Retinal pigment epithelial cell (primary cell): ENCODE data around the gene PCDH9.

Experiments
- DNase-seq: peaks from one replicate; pipeline ENCODE4 v3.0.0-alpha.2; 2010; ENCODE audit warnings: low read depth
- H3K4me3 ChIP-seq: 2 replicates; pipeline ENCODE4 v1.5.1; 2011; ENCODE audit warnings: mild to moderate bottlenecking, low read length, control low read depth, moderate library complexity
- CTCF ChIP-seq: conservative IDR thresholded peaks from 2 replicates; pipeline ENCODE4 v1.5.1; 2011; ENCODE audit warnings: low read depth, low read length, control low read depth, inconsistent platforms

Gene PCDH9

DNA sequence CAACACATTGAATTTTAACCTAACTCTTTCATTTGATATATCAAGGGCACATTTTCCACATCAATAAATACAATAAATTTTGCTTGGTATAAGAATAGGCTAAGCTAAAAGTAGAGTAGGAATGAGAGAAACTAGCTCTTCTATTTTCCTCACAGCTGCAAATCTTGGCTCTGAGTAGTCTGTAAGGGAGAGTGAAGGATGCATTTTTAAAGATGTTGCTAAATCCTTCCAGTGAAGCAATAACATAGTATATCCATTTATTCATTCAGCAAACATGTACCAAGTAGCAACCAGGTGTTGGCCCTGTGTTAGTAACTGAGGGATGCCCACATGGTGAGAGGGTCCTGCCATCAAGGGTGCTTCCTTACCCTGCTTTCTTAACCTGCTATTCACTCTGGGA, 799.9 kb downstream of the PCDH9 start:
- no peak overlapping the region for H3K4me3 ChIP-seq
- no peak for DNase-seq
- TF ChIP-seq CTCF = no peak

GRCh38 chr13:66429156-66429555, 801.0 kb downstream of the PCDH9 start:
- no peak for TF ChIP-seq CTCF

DNA sequence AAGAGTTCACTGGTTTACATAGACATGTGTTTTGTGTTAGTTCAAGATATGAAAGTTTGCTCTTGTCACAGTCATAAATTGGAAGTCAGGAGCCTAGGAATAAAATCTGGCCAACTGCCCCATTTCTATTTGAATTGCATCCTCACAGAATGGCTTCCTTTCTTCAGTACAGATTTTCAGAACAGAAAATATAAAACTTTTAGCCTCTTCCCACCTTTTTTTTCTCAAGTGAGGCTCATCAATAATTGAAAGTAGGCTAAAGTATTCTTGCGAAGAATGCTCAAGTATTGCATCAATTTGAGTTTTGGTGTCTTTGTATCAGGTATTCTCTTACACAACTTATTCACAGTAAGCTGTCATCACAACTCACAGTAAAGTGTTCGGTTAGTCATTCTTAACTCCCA, 802.7 kb downstream of the PCDH9 start:
- DNase-seq = no peak
- H3K4me3 ChIP-seq = no peak overlapping the region
- TF ChIP-seq CTCF = no peak

More at GRCh38 chr13:66429156-66429555, 801.0 kb downstream of the PCDH9 start:
- H3K4me3 ChIP-seq = no peak overlapping the region
- DNase-seq = no peak

DNA sequence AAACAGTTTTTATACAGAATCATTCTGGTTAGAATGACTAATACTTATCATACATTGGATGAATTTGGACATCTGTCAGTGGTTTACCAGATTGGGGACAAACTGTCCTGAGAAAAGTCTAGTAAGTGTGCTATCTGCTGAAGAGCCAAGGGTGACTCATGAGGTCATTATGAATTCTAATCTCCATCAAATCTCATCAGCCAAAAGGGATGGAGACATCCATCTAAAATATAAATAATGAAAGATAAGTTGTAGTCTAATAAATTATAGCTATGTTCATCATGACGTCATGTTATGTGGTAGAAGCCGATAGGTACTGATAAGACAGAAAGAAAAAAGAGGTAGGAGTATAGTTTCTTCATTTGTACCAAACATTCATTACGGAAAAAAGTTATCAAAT, 804.4 kb downstream of the PCDH9 start:
- TF ChIP-seq CTCF = no peak
- DNase-seq = no peak
- H3K4me3 ChIP-seq = no peak overlapping the region

GRCh38 chr13:66424422-66424821, 805.7 kb downstream of the PCDH9 start:
- no peak overlapping the region for H3K4me3 ChIP-seq
- TF ChIP-seq CTCF = no peak
- no peak for DNase-seq

DNA sequence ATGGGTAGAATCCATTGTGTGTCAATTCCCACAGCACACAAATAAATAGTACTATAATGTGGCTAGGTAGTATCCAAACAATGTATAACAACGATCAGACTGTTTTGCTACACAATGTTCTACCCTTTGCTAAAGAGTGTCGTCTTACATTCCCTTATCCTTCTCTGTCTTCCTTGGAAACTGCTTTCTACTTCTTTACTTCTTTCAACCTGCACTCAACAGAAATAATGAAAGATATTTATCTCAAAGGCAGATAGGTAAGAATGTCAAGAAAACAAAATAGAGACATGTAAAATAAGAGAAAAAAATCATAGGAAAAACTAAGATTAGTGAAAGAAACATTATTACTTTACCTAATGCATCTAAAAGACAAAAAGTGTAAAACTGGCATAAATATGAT, 814.7 kb downstream of the PCDH9 start:
- no peak for DNase-seq
- H3K4me3 ChIP-seq = no peak overlapping the region
- no peak for TF ChIP-seq CTCF

DNA sequence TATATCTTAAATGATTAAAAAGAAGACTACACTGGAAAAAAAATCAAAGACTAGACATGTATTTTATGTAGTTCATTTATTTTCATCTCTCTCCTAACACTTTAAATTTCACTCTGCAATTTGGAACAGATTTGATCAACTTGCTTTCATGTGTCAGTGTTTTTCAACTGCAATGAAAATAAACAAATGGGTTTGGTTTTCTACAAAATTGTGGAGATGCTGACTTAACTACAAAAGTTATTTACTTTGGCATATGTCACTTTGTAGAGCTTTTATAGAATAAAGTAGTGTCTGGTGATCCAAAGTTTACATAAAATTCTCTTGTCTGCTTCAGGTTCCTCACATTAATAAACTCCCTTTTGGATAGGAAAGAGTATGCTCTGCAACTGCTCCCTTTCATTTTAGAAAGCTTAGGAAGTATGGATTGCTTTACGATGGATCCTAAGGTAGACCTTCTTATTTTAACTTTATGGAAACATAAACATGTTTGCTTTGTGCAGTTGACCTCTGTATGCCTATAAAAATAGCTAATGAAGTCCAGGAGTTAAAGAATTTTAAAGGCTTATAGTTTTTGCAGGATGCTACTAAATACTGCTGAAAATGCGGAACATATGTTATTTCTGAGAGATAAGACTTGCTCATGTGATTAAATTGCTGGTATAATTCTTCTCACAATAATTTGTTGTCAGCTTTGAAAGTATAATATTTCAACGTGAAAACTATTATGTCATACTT, 815.9 kb downstream of the PCDH9 start:
- no peak for TF ChIP-seq CTCF
- no peak for DNase-seq
- H3K4me3 ChIP-seq = no peak overlapping the region
